Transverse colon (tissue), 4 donors: ENCODE results near the gene PALLD. TPM values are rescaled to one million over a fixed set of nuclear protein-coding genes. Genes with fewer than 3 reads are reported as not detected.

Source experiments
- DNase-seq: peaks from one replicate; pipeline ENCODE4 v3.0.0-alpha.2; 2019
- H3K27ac ChIP-seq, 4 donors: fragments of 200-600 bp; sonication (generic); 2 replicates each; pipeline ENCODE4 v1.5.1; 2016 to 2018; ENCODE audit warnings: inconsistent platforms in 4 of 4
- H3K27me3 ChIP-seq: fragments of 200-600 bp; sonication (generic); 2 replicates; pipeline ENCODE4 v1.5.1; 2017; ENCODE audit warnings: inconsistent platforms
- H3K36me3 ChIP-seq, 4 donors: fragments of 200-600 bp; sonication (generic); 2 replicates each; pipeline ENCODE4 v1.5.1; 2017 to 2019; ENCODE audit warnings: inconsistent platforms in 4 of 4
- H3K4me1 ChIP-seq, 4 donors: fragments of 200-600 bp; sonication (generic); 2 replicates each; pipeline ENCODE4 v1.5.1; 2017 to 2020; ENCODE audit warnings: inconsistent platforms in 4 of 4
- H3K4me3 ChIP-seq, 4 donors: fragments of 200-600 bp; sonication (generic); 1 replicate in 1 of 4; 2 replicates in 3 of 4; pipeline versions ENCODE4 v1.5.1 to v1.6.1; 2017 to 2019; ENCODE audit warnings: inconsistent platforms in 4 of 4
- H3K9me3 ChIP-seq, 2 donors: fragments of 200-600 bp; sonication (generic); 2 replicates each; pipeline ENCODE4 v1.5.1; 2017 to 2019; ENCODE audit warnings: inconsistent platforms in 2 of 2
- CTCF ChIP-seq, 5 experiments: fragments of 200-600 bp in 3 of 5; fragments of 450-650 bp in 2 of 5; sonication (generic) in 3 of 5; IDR thresholded peaks; 1 replicate in 2 of 5; 2 replicates in 3 of 5; pipeline ENCODE4 v1.5.1; 2016 to 2017; ENCODE audit warnings: antibody characterized with exemption in 5 of 5, inconsistent platforms in 3 of 5, mild to moderate bottlenecking in 2 of 5, moderate library complexity in 1 of 5
- EP300 ChIP-seq: sonication (generic); formaldehyde crosslinking; IDR thresholded peaks from one replicate; pipeline ENCODE4 v1.6.1; 2017; ENCODE audit warnings: antibody characterized with exemption, low read depth
- POLR2A ChIP-seq: fragments of 450-650 bp; IDR thresholded peaks from one replicate; pipeline ENCODE4 v1.6.1; 2016; ENCODE audit warnings: antibody characterized with exemption, mild to moderate bottlenecking, moderate library complexity
- POLR2AphosphoS5 ChIP-seq, 3 donors: sonication (generic); formaldehyde crosslinking; IDR thresholded peaks; one replicate each; pipeline ENCODE4 v1.6.1; 2016; ENCODE audit warnings: antibody characterized with exemption in 3 of 3
- WGBS, 2 donors: methylation state at CpG; one replicate each; pipeline ENCODE4 v1.1.5; 2018; ENCODE audit warnings: low coverage in 1 of 2; 5-methylcytosine and 5-hydroxymethylcytosine counted together
- in situ Hi-C, 4 donors: fragments of 200-750 bp; cut with MboI; loops; one replicate each; pipeline versions ENCODE4 v1.15.0 to v1.15.1; 2017; ENCODE audit warnings: low sequenced_read_pairs in 3 of 4, low pct_ligation_motif_present in 1 of 4, low pct_unique_long_range_greater_than_20kb in 1 of 4
- intact Hi-C: fragments of 100-400 bp; cut with DNase I; formaldehyde crosslinking; loops from one replicate; pipeline ENCODE4 v1.15.1; 2023; ENCODE audit warnings: low total_unique reads
- total RNA-seq, 4 donors: library from RNA; depleted of rRNA; stranded (reverse); fragments of >200 nt; gene quantifications; one replicate each; pipeline ENCODE4 v1.1.0, GENCODE V29; 2016

Gene PALLD
- total RNA-seq, 4 donors from 2014 or later = 230 to 309 (median 278) TPM

- Histone ChIP-seq H3K4me1 (peaks cover 0 to 21% (median 7%) of the 10 kb centered on the region in 4 donors), H3K27me3 (no peaks in the 10 kb centered on the region), H3K36me3 (no peaks in the 10 kb centered on the region), H3K27ac (no peak overlapping the region), H3K9me3 (no peaks in the 10 kb centered on the region), H3K4me3 (no peak overlapping the region)
- intact Hi-C loops (no loop called here), in situ Hi-C loops (no loop called here)
- WGBS, 2 donors = 98 to 99% methylated on average over 4 of the region's 4 CpGs
- no peak for TF ChIP-seq EP300
- TF ChIP-seq POLR2A = no peak
- no peak for TF ChIP-seq CTCF (IDR thresholded peaks at IDR 0.05)
- no peak for TF ChIP-seq POLR2AphosphoS5 (IDR thresholded peaks at IDR 0.05)
- DNase-seq = no peak
Observed at GRCh38 chr4:168651864-168652263, 155.0 kb downstream of the PALLD start.

GRCh38 chr4:168652755-168653154 lies 155.9 kb downstream of the PALLD start:
- H3K4me3 ChIP-seq = no peak overlapping the region
- intact Hi-C loops = no loop called here
- H3K27ac ChIP-seq = no peak overlapping the region
- H3K27me3 ChIP-seq = no peaks in the 10 kb centered on the region
- no peak for DNase-seq
- TF ChIP-seq EP300 (no peak), POLR2AphosphoS5 (IDR thresholded peaks at IDR 0.05) (no peak), POLR2A (no peak), CTCF (IDR thresholded peaks at IDR 0.05) (no peak)
- no peaks in the 10 kb centered on the region for H3K36me3 ChIP-seq
- peaks cover 0 to 21% (median 9%) of the 10 kb centered on the region in 4 donors for H3K4me1 ChIP-seq
- in situ Hi-C loops = no loop called here
- no peaks in the 10 kb centered on the region for H3K9me3 ChIP-seq
- 92 to 95% methylated on average over 2 of the region's 2 CpGs for WGBS, 2 donors

GRCh38 chr4:168654104-168654847 lies 157.4 kb downstream of the PALLD start:
- TF ChIP-seq POLR2AphosphoS5 (IDR thresholded peaks at IDR 0.05) = peak; percentile 49 to 83 (median 77)
- TF ChIP-seq EP300 = no peak
- peak; percentile 78 for TF ChIP-seq POLR2A
- peak overlapping the region; percentile 58 to 80 (median 70) for H3K27ac ChIP-seq
- intact Hi-C loops = no loop called here
- H3K36me3 ChIP-seq = no peaks in the 10 kb centered on the region
- WGBS, 2 donors = 33 to 38% methylated on average over 4 of the region's 4 CpGs
- no peaks in the 10 kb centered on the region for H3K9me3 ChIP-seq
- peaks cover 0 to 28% (median 12%) of the 10 kb centered on the region in 4 donors for H3K4me1 ChIP-seq
- H3K4me3 ChIP-seq = peak overlapping the region in 3 of 4 donors; percentile 30 to 46 (median 37)
- in situ Hi-C loops = no loop called here
- peak; percentile 80 for DNase-seq
- no peaks in the 10 kb centered on the region for H3K27me3 ChIP-seq

GRCh38 chr4:168654848-168655174 lies 158.0 kb downstream of the PALLD start:
- in situ Hi-C loops (no loop called here), intact Hi-C loops (no loop called here)
- Histone ChIP-seq H3K4me1 (peaks cover 0 to 34% (median 13%) of the 10 kb centered on the region in 4 donors), H3K27me3 (no peaks in the 10 kb centered on the region), H3K4me3 (peak overlapping the region in 3 of 4 donors; percentile 30 to 46 (median 37)), H3K36me3 (no peaks in the 10 kb centered on the region), H3K27ac (peak overlapping the region; percentile 58 to 80 (median 70)), H3K9me3 (no peaks in the 10 kb centered on the region)
- no peak for TF ChIP-seq CTCF (IDR thresholded peaks at IDR 0.05)
- no peak for TF ChIP-seq EP300
- TF ChIP-seq POLR2AphosphoS5 (IDR thresholded peaks at IDR 0.05) = no peak
- TF ChIP-seq POLR2A = no peak
- DNase-seq = no peak
